RPMI7951 (cell line): ENCODE results near the gene FHIP2A. TPM values are rescaled to one million over a fixed set of nuclear protein-coding genes. Genes with fewer than 3 reads are reported as not detected.
"Not testable (repeated sequence)": the region's sequence is repeated elsewhere in the genome, so short reads cannot be mapped to it uniquely, and the experiment has no call there.

ENCODE experiments used
- DNase-seq: peaks from one replicate; pipeline ENCODE4 v3.0.0-alpha.2; 2012; ENCODE audit warnings: low read depth
- total RNA-seq: library from RNA; depleted of rRNA; stranded (reverse); fragments of >200 nt; shearing (Covaris generic); gene quantifications from 2 replicates; pipeline ENCODE4 v1.2.3, GENCODE V29; 2014; rRNA removed

FHIP2A gene
- total RNA-seq, 1 experiment from 2014 or later, result 13.6 TPM

- DNase-seq, result peak; percentile 71
Measured at GRCh38 chr10:114856544-114857287, 35.1 kb downstream of the FHIP2A start.

GRCh38 chr10:114857288-114857565, 35.6 kb downstream of the FHIP2A start:
- DNase-seq, result not testable (repeated sequence)

- DNase-seq, result no peak
Measured at GRCh38 chr10:114857922-114858629, 36.5 kb downstream of the FHIP2A start.

- no peak for DNase-seq
Measured at GRCh38 chr10:114859222-114859621, 37.6 kb downstream of the FHIP2A start.

- DNase-seq, result no peak
Measured at GRCh38 chr10:114862456-114862855, 40.9 kb downstream of the FHIP2A start.

- DNase-seq, result no peak
Measured at GRCh38 chr10:114867365-114867764, 45.8 kb downstream of the FHIP2A start.

- DNase-seq, result peak; percentile 28
Measured at GRCh38 chr10:114868870-114869519, 47.4 kb downstream of the FHIP2A start.

- peak; percentile 71 for DNase-seq
Measured at GRCh38 chr10:114869520-114869892, 47.9 kb downstream of the FHIP2A start.

GRCh38 chr10:114870486-114870885, 48.9 kb downstream of the FHIP2A start:
- DNase-seq, result no peak

- no peak for DNase-seq
Measured at GRCh38 chr10:114871379-114871778, 49.8 kb downstream of the FHIP2A start.

Other genes starting within 250 kb of the FHIP2A start
- 0.20 and 0.24 TPM in 2 replicates for gene ABLIM1, start 163.5 kb upstream of the FHIP2A start, total RNA-seq
- gene TRUB1, start 116.4 kb downstream of the FHIP2A start, total RNA-seq, result 23.3 and 26.3 TPM in 2 replicates